Tibial nerve (tissue), 4 donors: ENCODE measurements around the gene CATSPER2.
"Not testable (repeated sequence)": the region's sequence is repeated elsewhere in the genome, so short reads cannot be mapped to it uniquely, and the experiment has no call there.

Experiments used
- EP300 ChIP-seq, 2 donors: sonication (generic); formaldehyde crosslinking; IDR thresholded peaks; one replicate each; pipeline ENCODE4 v1.6.1; 2017; ENCODE audit warnings: antibody characterized with exemption in 2 of 2, mild to moderate bottlenecking in 1 of 2
- TF ChIP-seq, protein P1 (sequence below), 5 experiments: fragments of 200-600 bp in 3 of 5; fragments of 450-650 bp in 2 of 5; sonication (generic) in 3 of 5; IDR thresholded peaks; one replicate each; pipeline ENCODE4 v1.5.1; 2016 to 2019; ENCODE audit warnings: antibody characterized with exemption in 5 of 5, mild to moderate bottlenecking in 3 of 5, moderate library complexity in 2 of 5

DNA sequence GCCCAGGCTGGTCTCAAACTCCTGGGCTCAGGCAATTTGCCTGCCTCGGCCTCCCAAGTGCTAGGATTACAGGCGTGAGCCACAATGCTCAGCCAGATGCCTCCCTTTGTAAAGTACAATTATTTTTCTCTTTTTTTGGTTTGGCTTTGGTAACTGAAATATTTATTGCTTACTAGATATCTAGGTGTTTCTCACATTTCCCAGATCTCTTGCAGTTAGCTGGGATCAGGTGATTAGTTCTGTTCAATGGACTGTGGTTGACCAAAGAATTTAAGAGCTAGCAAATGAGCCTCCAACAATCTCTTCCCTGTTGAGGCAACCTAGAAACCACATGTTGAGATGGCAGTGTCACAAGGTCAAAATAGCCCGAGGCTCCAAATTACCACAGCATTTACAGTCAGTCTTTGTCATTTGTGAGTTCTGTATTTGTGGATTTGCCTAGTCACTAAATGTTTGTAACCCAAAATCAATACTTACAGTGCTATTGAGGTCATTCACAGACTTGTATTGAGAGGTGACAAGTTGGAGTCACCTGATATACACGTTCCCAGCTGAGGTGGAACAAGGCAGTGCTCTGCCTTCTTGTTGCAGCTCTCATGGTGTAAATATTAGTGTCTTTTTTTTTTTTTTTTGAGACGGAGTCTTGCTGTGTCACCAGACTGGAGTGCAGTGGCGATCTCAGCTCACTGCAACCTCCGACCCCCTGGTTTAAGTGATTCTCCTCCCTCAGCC lies 26.4 kb downstream of the CATSPER2 start:
- TF ChIP-seq EP300 (IDR thresholded peaks at IDR 0.05), result not testable (repeated sequence)
- TF ChIP-seq, protein P1, sequence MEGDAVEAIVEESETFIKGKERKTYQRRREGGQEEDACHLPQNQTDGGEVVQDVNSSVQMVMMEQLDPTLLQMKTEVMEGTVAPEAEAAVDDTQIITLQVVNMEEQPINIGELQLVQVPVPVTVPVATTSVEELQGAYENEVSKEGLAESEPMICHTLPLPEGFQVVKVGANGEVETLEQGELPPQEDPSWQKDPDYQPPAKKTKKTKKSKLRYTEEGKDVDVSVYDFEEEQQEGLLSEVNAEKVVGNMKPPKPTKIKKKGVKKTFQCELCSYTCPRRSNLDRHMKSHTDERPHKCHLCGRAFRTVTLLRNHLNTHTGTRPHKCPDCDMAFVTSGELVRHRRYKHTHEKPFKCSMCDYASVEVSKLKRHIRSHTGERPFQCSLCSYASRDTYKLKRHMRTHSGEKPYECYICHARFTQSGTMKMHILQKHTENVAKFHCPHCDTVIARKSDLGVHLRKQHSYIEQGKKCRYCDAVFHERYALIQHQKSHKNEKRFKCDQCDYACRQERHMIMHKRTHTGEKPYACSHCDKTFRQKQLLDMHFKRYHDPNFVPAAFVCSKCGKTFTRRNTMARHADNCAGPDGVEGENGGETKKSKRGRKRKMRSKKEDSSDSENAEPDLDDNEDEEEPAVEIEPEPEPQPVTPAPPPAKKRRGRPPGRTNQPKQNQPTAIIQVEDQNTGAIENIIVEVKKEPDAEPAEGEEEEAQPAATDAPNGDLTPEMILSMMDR (IDR thresholded peaks at IDR 0.05), result not testable (repeated sequence)
